DLD1 (cell line): ENCODE data around the gene SLC5A10.
"Not testable (repeated sequence)": the region's sequence is repeated elsewhere in the genome, so short reads cannot be mapped to it uniquely, and the experiment has no call there.

Source experiments
- in situ Hi-C: cut with HindIII; loops from 2 replicates; pipeline ENCODE4 v1.10.0; 2017; ENCODE audit warnings: low sequenced_read_pairs

Gene SLC5A10

DNA sequence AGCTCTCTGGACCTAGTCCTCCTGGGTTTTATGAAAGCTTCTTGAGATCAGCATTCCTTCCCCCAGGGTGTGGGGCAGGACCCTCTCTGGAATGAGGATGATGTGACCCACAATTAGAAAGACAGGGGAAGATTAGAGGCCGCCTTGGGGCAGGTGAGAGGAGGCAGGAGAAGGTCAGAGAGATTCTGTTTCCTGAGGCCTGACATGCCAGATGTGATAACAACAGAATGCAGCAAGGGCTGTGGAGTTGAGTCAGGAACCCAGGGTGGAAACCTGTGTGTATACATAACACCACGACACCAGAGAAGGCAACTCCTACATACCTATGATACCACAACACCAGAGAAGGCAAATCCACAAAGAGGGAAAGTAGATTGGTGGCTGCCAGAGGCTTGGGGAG, 5.4 kb upstream of the SLC5A10 start:
- in situ Hi-C loops = no loop called here

DNA sequence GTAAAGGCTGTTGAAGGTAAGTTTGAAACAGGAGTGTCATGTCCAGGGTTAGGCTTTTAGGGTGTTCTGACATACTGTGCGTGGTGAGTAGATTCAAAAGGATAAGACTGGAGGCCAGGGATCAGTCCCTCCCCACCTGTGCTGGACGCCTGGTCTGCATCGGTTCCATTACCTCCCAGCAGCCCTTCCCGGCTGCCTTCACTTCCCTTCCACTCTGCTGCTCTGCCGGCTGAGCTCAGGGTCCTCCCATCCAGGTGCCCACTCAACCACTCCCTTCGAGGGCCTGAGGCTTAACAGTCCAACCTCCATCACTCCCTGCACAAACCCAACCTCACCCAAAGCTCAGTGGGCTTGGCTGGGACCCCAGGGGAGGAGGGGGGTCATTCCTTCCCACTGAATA, 4.1 kb upstream of the SLC5A10 start:
- in situ Hi-C loops = no loop called here

GRCh38 chr17:18948476-18949006, 3.4 kb upstream of the SLC5A10 start:
- in situ Hi-C loops = no loop called here

DNA sequence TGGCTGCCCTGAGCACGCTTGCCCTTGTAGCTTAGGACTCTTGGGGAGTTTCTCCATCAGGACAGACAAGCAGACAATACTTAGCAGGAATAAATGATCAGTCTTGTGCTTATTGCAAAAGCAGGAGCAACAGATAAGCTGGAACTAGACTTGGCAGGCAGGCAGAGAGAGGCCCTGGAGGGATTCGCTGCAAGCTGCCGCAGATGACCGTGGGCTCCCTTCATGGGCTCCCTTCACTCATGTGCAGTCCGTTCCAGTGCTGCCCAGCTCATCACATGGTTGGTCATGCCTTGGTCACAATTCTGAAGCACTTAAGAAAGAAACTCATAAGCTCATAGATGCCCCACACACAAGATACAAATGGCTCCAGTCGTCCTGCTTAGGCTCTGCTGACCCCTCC, 2.4 kb upstream of the SLC5A10 start:
- in situ Hi-C loops = no loop called here

GRCh38 chr17:18950346-18950745, 1.6 kb upstream of the SLC5A10 start:
- in situ Hi-C loops = no loop called here

- in situ Hi-C loops = no loop called here
These were observed 740 bp upstream of the SLC5A10 start for GRCh38 chr17:18950944-18951905.

- in situ Hi-C loops = no loop called here
These were observed 1.3 kb downstream of the SLC5A10 start for GRCh38 chr17:18953231-18953728.

DNA sequence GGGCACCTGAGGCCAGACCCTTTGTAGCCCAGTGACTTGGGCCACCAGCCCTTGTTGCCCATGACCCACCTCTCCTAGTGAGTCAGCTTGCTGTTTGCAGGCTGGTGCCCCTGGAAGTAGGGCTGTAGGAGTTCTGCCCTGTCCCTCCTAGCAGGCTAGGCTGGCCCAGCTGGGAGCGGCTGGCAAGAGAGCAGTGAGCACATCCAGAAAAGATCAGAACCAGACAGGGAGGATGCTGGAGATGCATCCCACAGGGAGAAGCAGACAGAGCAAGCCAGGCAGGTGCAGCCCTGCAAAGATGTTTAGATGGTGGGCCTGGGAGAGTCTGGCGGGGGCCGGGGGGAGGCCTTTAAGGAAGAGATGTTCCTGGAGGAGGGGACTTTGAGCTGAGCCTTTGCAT, 2.4 kb downstream of the SLC5A10 start:
- in situ Hi-C loops = no loop called here

- in situ Hi-C loops = no loop called here
These were observed 3.0 kb downstream of the SLC5A10 start for GRCh38 chr17:18955009-18955408.

DNA sequence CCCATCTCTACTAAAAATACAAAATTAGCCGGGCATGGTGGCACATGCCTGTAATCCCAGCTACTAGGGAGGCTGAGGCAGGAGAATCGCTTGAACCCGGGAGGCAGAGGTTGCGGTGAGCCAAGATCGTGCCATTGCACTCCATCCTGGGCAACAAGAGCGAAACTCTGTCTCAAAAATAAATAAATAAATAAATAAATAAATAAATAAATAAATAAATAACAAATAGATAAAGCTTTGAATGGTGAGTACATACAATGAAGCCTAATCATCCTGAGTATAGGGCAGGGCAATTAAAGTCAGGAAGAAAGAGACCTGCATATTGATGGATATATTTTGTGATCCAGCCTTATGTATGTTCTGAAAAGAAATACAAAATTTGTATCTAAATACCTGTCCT, 4.1 kb downstream of the SLC5A10 start:
- in situ Hi-C loops = not testable (repeated sequence)

- in situ Hi-C loops = no loop called here
These were observed 4.6 kb downstream of the SLC5A10 start for GRCh38 chr17:18956581-18956980.

DNA sequence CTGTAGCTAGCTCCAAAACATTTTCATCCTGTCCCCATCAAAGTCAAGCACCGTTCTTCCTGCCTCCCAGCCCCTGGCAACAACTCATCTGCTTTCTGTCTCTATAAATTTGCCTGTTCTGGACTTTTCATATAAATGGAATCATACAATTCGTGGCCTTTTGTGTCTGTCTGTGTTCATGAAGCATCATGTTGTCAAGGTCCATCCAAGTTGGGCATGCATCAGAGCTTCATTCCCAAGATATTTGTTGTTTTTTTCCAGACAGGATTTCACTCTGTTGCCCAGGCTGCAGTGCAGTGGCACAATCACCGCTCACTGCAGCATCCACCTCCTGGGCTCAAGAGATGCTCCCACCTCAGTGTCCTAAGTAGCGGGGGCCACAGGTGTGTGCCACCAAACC, 5.9 kb downstream of the SLC5A10 start:
- in situ Hi-C loops = no loop called here

GRCh38 chr17:18958611-18959010, 6.6 kb downstream of the SLC5A10 start:
- in situ Hi-C loops = no loop called here

GRCh38 chr17:18959071-18959844, 7.3 kb downstream of the SLC5A10 start:
- in situ Hi-C loops = no loop called here

GRCh38 chr17:18959845-18960240, 7.9 kb downstream of the SLC5A10 start:
- in situ Hi-C loops = no loop called here

DNA sequence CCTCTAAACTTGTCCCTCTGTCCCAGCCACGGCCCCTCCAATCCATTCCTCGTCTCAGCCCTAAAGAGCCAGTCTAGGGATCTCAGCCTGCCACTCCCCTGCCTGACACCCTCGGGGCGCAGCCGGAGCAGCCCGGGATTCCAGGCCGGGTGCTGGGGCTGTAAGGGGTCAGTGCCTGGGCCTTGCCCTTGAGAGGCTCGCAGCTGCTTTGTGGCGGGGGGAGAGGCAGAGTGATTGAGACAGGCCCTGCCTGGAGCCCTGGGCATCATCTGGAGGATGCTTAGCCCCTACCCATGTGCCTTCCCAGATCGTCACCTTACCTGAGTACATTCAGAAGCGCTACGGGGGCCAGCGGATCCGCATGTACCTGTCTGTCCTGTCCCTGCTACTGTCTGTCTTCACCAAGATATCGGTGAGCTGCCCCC, 8.3 kb downstream of the SLC5A10 start:
- in situ Hi-C loops = no loop called here

DNA sequence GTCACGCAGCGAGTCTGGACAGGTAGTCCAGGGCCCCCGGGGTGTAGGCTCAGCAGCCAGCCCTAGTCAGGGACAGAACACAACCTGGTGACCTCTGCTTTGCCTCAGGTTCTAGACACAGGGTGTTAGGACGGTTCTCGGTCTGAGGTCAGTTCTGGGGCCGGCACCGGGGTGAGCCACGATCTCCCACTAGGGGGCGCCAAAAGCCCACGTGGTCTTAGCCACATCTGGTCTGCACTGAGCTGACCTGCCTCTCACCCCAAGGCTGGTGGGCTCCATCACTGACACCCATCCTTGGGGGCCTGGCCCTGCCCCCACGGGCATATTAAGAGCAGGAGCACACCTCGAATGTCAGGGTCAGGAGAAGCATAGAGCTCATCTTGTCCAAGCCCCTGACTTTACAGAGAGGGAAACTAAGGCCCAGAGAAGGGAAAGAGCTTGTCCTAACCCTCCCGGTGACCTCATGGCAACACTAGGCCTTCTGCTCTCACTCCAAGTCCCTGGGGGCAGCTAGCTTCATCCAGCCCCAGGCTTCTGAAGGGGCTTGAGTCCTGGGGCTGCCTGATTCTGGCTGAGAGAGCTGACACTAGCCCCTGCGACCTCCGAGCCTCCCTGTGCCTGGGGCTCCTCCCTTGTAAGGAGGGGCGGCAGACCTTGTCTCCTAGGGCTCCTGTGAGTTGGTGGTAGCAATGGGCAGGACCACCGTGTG, 9.0 kb downstream of the SLC5A10 start:
- in situ Hi-C loops = no loop called here

GRCh38 chr17:18961634-18962493, 9.9 kb downstream of the SLC5A10 start:
- in situ Hi-C loops = no loop called here

GRCh38 chr17:18962494-18962815, 10.5 kb downstream of the SLC5A10 start:
- in situ Hi-C loops = no loop called here
